A673 (cell line): ENCODE data around the gene CNTNAP4. TPM values are rescaled to one million over a fixed set of nuclear protein-coding genes. Genes with fewer than 3 reads are reported as not detected.

Experiments
- BruUV-seq: library from RNA; stranded (reverse); fragments of 400-500 nt; replicated peaks from 2 replicates; lab custom pipeline; 2021; lab: Mats Ljungman, UMichigan
- CTCF ChIA-PET: fragments of 300-600 bp; sonication (Branson Sonifier 250); formaldehyde crosslinking; loops from one replicate; lab custom pipeline; 2022; ENCODE audit warnings: antibody characterized with exemption; lab: Charles Lee
- POLR2A ChIA-PET: fragments of 300-600 bp; sonication (Branson Sonifier 250); formaldehyde crosslinking; loops from one replicate; lab custom pipeline; 2022; ENCODE audit warnings: antibody characterized with exemption; ENCODE audit not compliant: low non-redundant PET; lab: Charles Lee
- DNase-seq: peaks from one replicate; pipeline ENCODE4 v3.0.0-alpha.2; 2015; ENCODE audit warnings: low spot score
- H3K27ac ChIP-seq: fragments of 200-600 bp; sonication (generic); 2 replicates; pipeline ENCODE4 v1.5.1; 2016; ENCODE audit warnings: mixed run types, low read depth, mild to moderate bottlenecking, mixed read lengths, antibody characterized with exemption, low read length; ENCODE audit not compliant: poor library complexity, severe bottlenecking
- H3K27me3 ChIP-seq: fragments of 200-600 bp; sonication (generic); replicated peaks from 2 replicates; pipeline ENCODE4 v1.6.1; 2017; ENCODE audit warnings: mixed run types, low read depth, mild to moderate bottlenecking, mixed read lengths, antibody characterized with exemption, low read length; ENCODE audit not compliant: insufficient read depth, poor library complexity
- H3K36me3 ChIP-seq: fragments of 200-600 bp; sonication (generic); 2 replicates; pipeline ENCODE4 v1.6.1; 2016; ENCODE audit warnings: mixed run types, mild to moderate bottlenecking, mixed read lengths, antibody characterized with exemption, low read length; ENCODE audit not compliant: insufficient read depth, poor library complexity, severe bottlenecking
- H3K4me1 ChIP-seq: fragments of 200-600 bp; sonication (generic); 2 replicates; pipeline ENCODE4 v1.6.1; 2017; ENCODE audit warnings: mixed run types, mild to moderate bottlenecking, mixed read lengths, antibody characterized with exemption, low read length; ENCODE audit not compliant: insufficient read depth, poor library complexity, severe bottlenecking
- H3K4me3 ChIP-seq: fragments of 200-600 bp; sonication (generic); 2 replicates; pipeline ENCODE4 v1.5.1; 2016; ENCODE audit warnings: low read depth, mixed run types, mild to moderate bottlenecking, mixed read lengths, low read length; ENCODE audit not compliant: poor library complexity, severe bottlenecking
- H3K9me3 ChIP-seq: fragments of 200-600 bp; sonication (generic); 2 replicates; pipeline ENCODE4 v1.6.1; 2016; ENCODE audit warnings: mixed run types, low read depth, mild to moderate bottlenecking, mixed read lengths, antibody characterized with exemption, low read length; ENCODE audit not compliant: poor library complexity, severe bottlenecking
- EZH2 ChIP-seq: fragments of 200-600 bp; sonication (generic); IDR thresholded peaks from 2 replicates; pipeline ENCODE4 v1.6.1; 2017; ENCODE audit warnings: borderline replicate concordance, low read depth, mild to moderate bottlenecking, mixed read lengths, antibody characterized with exemption, low read length; ENCODE audit not compliant: poor library complexity, severe bottlenecking
- intact Hi-C: fragments of 100-400 bp; cut with micrococcal nuclease; formaldehyde crosslinking; loops from one replicate; pipeline ENCODE4 v1.10.0; 2022; ENCODE audit not compliant: unreplicated experiment
- total RNA-seq: library from RNA; stranded (reverse); gene quantifications from 2 replicates; pipeline ENCODE4 v1.2.3, GENCODE V29; 2021
- TF ChIP-seq, protein P1 (sequence below): fragments of 300-800, 200-600 bp; sonication (generic); conservative IDR thresholded peaks from 2 replicates; pipeline ENCODE4 v1.5.1; 2017; ENCODE audit warnings: low read depth, mild to moderate bottlenecking, antibody characterized with exemption, low read length, moderate library complexity, mixed read lengths

The CNTNAP4 gene
- total RNA-seq, 1 experiment from 2014 or later = not detected

DNA sequence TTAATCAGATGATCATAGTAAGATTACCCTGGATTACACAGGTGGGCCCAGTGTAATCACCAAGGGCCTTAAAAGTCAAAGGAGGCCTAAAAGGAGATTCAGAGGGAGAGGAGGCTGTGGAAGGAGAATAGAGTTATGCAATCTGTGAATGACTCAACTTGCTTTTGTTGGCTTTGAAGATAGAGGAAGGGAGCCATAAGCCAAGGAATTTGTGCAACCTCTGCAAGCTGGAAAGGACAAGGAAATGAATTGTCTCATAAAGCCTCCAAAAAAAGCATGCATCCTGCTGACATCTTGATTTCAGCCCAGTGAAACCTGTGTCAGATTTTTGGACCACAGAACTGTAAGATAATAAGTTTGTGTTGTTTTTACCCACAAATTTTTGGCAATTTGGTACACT is 109.6 kb downstream of the CNTNAP4 start:
- no TSS peak for BruUV-seq
- intact Hi-C loops = no loop called here
- TF ChIP-seq, protein P1, sequence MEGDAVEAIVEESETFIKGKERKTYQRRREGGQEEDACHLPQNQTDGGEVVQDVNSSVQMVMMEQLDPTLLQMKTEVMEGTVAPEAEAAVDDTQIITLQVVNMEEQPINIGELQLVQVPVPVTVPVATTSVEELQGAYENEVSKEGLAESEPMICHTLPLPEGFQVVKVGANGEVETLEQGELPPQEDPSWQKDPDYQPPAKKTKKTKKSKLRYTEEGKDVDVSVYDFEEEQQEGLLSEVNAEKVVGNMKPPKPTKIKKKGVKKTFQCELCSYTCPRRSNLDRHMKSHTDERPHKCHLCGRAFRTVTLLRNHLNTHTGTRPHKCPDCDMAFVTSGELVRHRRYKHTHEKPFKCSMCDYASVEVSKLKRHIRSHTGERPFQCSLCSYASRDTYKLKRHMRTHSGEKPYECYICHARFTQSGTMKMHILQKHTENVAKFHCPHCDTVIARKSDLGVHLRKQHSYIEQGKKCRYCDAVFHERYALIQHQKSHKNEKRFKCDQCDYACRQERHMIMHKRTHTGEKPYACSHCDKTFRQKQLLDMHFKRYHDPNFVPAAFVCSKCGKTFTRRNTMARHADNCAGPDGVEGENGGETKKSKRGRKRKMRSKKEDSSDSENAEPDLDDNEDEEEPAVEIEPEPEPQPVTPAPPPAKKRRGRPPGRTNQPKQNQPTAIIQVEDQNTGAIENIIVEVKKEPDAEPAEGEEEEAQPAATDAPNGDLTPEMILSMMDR = no peak
- no peak for TF ChIP-seq EZH2
- ChIA-PET CTCF (no interaction called here), POLR2A (no interaction called here)
- no peaks in the 10 kb centered on the region for H3K4me1 ChIP-seq
- no peak overlapping the region for H3K4me3 ChIP-seq
- H3K36me3 ChIP-seq = no peaks in the 10 kb centered on the region
- H3K27ac ChIP-seq = no peak overlapping the region
- DNase-seq = peak; percentile 3
- H3K9me3 ChIP-seq = no peaks in the 10 kb centered on the region
- no peaks in the 10 kb centered on the region for H3K27me3 ChIP-seq

DNA sequence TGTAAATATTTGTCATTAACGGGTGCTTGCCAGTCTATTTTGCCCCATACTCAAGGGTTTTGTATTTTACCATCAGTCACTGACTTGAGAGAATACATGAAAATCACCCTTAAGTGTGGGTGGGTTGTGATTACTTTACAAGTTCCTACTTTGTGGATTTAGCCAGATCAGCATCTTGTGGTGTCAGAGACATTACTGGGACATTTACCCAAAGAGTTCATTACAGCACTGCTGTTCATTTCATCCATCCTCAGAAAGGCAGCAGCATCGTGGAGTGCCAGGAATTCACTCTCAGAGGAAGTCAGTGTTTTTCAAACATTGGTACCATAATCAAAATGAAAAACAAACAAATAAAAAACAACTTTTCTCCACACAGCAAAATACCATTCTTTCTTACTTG is 110.8 kb downstream of the CNTNAP4 start:
- BruUV-seq = no TSS peak
- no peaks in the 10 kb centered on the region for H3K36me3 ChIP-seq
- TF ChIP-seq, protein P1 = no peak
- TF ChIP-seq EZH2 = no peak
- intact Hi-C loops = no loop called here
- H3K4me3 ChIP-seq = no peak overlapping the region
- no peaks in the 10 kb centered on the region for H3K27me3 ChIP-seq
- ChIA-PET POLR2A (interaction anchor here (0.5 kb wide), 1 partner anchor 14 kb away, joined by 4 read pairs; no protein-coding TSS in a partner anchor), CTCF (no interaction called here)
- no peaks in the 10 kb centered on the region for H3K9me3 ChIP-seq
- DNase-seq = no peak
- no peaks in the 10 kb centered on the region for H3K4me1 ChIP-seq
- H3K27ac ChIP-seq = no peak overlapping the region

DNA sequence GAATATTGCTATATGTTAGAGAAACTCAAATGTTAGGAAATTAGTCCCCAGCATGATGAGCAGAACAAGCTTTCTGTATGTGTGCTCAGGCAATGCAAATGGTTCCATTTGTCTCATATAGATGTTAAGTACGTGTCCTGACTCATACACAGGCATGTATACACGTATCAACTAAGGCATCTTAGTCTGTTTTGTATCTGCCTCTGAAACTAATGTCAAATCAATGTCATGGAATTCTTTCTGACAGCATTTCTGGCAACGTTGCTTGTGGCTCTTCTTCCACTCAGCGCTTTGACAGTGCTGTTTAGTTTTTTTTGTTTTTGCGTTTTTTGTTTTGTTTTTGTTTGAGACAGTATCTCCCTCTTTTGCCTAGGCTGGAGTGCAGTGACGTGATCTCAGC is 111.9 kb downstream of the CNTNAP4 start:
- intact Hi-C loops = no loop called here
- H3K4me1 ChIP-seq = no peaks in the 10 kb centered on the region
- ChIA-PET POLR2A (no interaction called here), CTCF (no interaction called here)
- no peak overlapping the region for H3K4me3 ChIP-seq
- H3K27ac ChIP-seq = no peak overlapping the region
- H3K27me3 ChIP-seq = no peaks in the 10 kb centered on the region
- H3K9me3 ChIP-seq = no peaks in the 10 kb centered on the region
- BruUV-seq = no TSS peak
- H3K36me3 ChIP-seq = no peaks in the 10 kb centered on the region
- no peak for TF ChIP-seq EZH2
- TF ChIP-seq, protein P1 = no peak
- no peak for DNase-seq
